GM19025 (cell line): ENCODE data around the gene GTPBP6.
"Not testable (repeated sequence)": the region's sequence is repeated elsewhere in the genome, so short reads cannot be mapped to it uniquely, and the experiment has no call there.

ENCODE experiments used
- ATAC-seq: cut with Tn5 transposase; IDR thresholded peaks from one replicate; pipeline ENCODE4 v1.9.1; 2021; ENCODE audit warnings: mild to moderate bottlenecking, low read depth, moderate library complexity; ENCODE audit not compliant: unreplicated experiment

The GTPBP6 gene

DNA sequence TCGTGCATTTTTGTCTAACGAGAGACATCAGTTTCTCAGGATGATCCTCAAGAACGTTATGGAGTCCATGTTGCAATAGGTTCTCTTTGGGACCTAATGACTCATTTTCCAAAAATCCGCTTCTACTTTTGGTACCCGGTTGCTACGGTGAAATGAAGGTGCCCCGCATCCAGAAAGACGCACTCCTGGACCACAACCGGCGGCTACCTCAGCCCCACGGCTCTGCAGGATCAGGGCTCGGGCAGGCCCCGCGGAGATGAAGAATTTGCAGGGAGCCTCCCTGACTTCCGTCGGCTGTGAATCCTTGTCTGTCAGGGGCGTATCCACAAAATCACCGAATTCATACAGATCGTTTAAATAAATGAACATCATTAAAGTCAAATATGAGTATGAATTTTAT is 15.6 kb downstream of the GTPBP6 start:
- no peak for ATAC-seq

DNA sequence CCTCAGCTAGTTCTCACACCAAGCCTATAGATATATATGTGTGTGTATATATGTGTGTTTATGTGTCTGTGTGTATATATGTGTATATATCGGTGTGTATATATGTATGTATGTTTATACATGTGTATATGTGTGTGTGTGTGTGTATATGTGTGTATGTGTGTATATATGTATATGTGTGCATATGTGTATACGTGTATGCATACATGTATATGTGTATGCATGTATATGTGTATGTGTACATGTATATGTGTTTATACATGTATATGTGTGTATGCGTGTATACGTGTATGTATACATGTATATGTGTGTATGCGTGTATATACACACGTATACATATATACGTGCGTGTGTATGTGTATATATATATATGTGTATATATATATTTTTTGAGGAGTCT is 18.3 kb downstream of the GTPBP6 start:
- no peak for ATAC-seq

DNA sequence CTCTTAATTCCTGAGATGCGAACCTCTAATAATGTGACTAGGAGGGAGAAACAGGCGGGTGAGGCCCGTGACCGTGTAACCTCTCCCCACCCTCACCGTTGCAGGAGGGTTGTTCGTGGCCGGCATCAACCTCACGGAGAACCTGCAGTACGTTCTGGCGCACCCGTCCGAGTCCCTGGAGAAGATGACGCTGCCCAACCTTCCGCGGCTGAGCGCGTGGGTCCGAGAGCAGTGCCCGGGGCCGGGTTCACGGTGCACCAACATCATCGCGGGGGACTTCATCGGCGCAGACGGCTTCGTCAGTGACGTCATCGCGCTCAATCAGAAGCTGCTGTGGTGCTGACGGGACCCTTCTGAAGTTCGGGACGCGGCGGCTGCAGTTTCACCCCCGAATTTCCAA is 19.6 kb downstream of the GTPBP6 start:
- no peak for ATAC-seq

DNA sequence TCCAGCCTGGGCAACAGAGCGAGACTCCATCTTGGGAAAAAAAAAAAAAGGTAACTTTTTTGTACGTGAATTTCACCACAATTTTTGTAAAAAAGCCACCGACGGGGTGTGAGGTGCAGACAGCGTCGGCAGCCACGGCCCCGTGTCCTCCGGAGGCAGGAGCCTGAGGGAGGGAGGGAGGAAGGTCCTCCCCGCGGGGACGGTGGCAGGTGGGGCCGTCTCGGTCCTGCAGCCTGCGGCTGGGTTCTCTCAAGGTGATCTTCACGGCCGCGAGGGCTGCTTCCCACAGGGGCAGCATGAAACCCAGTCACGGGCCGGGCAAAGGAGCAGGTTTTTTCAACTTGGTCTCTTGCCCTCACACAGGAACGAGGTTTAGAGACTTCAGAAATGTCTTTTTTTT is 23.5 kb downstream of the GTPBP6 start:
- ATAC-seq = no peak

DNA sequence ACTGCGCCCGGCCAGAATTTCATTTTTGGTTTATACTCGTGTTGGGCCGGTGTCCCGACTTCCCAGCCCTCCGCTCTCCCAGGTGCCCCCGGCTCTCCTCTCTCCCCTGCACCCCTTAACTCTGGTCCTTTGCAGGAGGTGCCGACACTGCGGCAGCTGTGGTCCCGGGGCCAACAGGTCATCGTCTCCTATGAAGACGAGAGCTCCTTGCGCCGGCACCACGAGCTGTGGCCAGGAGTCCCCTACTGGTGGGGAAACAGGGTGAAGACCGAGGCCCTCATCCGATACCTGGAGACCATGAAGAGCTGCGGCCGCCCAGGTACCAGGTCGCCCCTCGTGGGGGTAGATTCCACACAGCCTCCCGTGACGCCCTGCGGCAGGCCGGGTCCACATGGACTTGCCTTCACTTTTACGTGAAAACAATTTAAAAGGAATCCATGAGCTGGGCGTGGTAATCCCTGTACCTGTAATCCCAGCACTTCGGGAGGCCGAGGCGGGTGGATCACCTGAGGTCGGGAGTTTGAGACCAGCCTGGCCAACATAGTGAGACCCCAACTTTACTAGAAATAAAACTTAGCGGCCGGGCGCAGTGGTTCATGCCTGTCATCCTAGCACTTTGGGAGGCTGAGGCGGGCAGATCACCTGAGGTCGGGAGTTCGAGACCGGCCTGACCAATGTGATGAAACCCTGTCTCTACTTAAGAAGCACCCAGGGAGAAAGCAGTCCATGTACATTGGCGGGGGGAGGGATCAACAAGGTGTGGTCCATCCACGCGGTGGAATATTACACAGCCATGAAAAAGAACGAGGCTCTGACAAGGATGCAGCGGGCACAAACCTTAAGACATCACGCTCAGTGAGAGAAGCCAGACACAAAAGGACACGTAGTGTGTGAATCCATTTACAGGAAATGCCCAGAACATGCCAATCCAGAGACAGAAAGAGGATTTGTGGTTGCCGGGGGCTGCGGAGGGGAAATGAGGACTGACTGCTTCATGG is 25.4 kb downstream of the GTPBP6 start:
- ATAC-seq = no peak

DNA sequence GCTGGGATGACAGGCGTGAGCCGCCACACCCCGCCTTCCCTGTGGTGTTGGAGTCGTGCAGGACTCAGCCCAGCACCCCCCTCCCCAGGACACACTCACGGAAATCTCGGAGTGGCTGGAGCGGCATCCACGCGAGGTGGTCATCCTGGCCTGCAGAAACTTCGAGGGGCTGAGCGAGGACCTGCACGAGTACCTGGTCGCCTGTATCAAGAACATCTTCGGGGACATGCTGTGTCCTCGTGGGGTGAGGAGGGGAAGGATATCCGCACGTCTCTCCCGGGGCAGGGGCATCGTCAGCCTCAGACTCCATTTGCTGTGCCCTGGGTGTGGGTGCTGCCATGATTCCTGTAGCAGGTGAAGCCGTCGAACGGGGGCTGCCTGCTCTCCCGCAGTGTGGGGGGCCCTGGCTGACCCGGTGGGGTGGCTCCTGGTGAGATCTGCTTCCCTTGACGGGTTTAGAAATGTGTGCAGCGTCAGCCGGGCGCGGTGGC is 27.1 kb downstream of the GTPBP6 start:
- no peak for ATAC-seq

DNA sequence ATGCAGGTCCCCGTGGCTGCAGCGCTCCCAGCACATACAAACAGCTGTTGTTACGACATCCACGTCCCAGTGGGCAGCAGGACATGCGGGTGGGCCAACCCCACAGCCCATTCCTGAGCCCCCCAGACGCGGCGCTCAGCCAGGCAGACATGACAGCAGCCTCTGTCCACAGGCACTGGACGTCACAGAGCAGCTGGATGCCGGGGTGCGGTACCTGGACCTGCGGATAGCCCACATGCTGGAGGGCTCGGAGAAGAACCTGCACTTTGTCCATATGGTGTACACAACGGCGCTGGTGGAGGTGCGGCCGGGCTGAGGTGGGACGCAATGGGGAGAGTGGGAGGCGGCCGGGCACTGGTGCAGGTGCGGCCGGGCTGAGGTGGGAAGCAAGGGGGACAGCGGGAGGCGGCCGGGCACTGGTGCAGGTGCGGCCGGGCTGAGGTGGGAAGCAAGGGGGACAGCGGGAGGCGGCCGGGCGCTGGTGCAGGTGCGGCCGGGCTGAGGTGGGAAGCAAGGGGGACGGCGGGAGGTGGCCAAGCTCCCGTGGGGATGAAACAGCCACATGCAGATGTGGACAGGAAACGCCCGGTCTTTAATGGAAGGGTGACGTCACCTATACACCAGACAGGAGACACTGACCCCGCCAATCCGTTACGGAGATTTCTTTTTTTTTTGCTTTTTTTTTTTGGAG is 28.0 kb downstream of the GTPBP6 start:
- ATAC-seq = no peak

DNA sequence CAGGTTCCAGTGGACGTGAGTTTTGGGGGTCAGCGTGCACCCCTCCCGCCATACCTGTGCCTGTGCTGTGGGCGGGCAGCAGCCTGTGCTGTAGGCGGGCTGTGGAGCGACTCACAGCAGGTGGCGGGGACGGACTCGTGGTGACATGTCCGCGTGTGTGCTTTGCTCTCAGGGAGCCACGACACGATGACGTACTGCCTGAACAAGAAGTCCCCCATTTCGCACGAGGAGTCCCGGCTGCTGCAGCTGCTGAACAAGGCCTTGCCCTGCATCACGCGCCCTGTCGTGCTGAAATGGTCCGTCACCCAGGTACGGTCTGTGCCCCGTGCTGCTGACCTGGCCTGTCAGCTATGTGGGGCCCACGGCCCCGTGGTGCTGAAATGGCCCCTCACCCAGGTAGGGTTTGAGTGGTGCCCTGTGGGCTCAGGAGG is 30.0 kb downstream of the GTPBP6 start:
- no peak for ATAC-seq

DNA sequence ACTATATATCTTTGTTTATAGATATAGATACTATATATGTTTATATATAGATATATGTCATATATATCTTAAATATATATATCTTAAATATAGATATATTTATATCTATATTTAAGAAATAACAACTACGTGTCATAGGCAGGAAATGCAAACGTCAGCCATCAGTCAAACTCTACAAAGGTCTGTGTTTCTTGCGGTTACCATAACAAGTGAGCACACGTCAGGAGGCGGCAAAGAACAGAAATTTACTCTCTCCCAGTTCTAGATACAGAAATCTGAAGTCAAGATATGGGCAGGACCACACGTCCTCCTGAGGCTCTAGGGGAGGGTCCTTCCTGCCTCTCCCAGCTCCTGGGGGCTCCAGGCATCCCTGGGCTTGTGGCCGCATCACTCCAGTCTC is 30.9 kb downstream of the GTPBP6 start:
- no peak for ATAC-seq

DNA sequence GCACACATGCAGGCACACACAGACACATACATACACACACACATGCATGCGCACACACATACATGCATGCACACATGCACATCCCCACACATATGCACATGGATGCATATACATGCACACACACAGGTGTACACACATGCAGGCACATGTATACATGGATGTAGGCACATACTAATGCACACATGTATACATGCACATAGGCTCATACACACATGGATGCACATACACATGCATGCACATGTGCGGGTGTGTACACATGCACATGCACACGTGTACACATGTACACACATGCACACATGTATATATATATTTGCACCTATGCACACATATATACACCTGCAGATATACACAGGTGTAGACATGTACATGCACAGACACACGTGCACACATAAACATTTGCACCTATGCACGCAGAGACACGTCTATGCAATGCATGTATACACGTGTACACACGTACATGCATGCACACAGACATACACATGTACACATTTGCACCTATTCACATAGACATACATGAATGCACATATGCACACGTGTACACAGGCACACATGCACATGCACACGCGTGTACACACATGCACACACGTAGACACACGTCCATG is 33.4 kb downstream of the GTPBP6 start:
- ATAC-seq = no peak

DNA sequence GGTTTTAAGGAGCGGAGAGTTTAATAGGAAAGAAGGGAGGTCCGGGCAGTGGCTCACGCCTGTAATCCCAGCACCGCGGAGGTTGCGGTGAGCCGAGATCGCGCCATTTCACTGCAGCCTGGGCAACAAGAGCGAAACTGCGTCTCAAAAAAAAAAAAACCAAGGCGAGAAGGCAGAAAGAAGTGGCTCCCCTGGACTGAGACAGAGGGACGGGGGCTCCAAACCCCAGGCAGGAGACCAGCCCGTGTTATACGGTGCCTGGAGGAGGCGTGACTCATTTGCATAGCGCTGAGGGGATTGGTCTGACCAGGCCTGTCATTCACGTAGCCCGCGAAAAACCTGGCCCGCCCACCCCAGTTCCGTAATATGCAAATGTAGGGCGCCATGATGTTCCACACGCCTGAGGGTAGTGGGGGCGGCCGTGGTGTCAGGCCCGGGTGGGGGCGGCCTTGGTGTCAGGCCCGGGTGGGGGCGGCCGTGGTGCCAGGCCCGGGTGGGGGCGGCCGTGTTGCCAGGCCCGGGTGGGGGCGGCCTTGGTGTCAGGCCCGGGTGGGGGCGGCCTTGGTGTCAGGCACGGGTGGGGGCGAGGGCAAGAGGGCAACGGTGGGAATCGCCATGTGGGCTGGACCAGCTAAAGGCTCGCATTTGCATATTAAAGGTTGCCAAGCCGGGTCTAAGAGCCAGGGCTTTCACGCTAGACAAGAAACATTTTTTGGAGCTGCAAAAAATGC is 35.3 kb downstream of the GTPBP6 start:
- peak; percentile 99 for ATAC-seq

DNA sequence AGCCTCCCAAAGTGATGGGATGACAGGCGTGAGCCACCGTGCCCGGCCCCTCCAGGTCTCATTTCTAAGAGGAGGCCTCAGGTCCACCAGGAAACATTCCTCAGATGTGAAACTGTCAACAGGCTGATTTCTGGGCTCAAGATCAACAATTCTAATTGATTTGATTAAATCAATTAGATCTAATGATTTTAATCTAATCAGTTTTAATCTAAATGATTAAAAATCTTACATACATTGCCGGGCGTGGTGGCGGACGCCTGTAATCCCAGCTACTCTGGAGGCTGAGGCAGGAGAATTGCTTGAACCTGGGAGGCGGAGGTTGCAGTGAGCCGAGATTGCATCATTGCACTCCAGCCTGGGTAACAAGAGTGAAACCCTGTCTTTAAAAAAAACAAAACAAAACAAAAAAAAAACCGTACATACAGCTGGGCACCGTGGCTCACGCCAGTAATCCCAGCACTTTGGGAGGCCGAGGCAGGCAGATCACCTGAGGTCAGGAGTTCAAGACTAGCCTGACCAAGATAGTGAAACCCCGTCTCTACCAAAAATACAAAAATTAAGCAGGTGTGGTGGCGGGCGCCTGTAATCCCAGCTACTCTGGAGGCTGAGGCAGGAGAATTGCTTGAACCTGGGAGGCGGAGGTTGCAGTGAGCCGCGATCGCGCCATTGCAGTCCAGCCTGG is 36.5 kb downstream of the GTPBP6 start:
- ATAC-seq = not testable (repeated sequence)

DNA sequence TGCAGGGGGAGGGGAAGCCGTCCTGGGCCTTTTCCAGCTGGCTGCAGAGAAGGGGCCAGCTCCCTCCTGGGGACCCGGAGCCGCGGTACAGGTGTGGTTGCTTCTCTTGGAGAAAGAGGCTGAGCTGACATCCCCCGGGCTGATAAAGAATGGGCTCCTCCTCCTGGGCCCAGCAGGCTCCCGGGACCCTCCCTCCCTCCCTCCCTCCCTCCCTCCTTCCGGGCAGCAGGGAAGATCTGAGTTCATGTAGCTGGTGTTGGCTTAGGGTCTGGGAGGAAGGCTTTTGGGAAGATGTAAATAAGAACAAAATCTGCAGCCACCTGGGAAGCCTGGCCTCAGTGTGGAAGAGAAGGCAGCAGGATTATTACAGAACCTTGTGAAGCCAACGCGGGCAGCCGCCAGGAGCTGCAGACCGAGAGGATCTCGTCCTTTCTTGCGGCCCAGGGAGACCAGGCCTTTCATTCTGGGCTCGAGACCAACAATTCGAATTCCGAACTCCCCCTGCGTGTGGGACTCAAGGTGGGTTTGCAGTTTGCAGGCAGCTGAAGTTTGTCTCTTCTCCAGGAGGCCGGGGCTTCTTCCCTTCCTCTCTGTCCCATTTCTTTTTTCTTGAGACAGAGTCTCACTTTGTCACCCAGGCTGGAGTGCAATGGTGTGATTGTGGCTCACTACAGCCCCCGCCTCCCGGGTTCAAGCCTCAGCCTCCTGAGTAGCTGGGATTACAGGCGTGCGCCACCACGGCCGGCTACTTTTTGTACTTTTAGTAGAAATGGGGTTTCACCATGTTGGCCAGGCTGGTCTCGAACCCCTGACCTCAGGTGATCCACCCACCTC is 37.2 kb downstream of the GTPBP6 start, which contains the start of gene PLCXD1:
Gene PLCXD1 (plus strand): TSS at position 216 of the 834 bp plus-strand sequence. CDS start 2,807 bp downstream, outside the sequence.
- ATAC-seq = no peak

DNA sequence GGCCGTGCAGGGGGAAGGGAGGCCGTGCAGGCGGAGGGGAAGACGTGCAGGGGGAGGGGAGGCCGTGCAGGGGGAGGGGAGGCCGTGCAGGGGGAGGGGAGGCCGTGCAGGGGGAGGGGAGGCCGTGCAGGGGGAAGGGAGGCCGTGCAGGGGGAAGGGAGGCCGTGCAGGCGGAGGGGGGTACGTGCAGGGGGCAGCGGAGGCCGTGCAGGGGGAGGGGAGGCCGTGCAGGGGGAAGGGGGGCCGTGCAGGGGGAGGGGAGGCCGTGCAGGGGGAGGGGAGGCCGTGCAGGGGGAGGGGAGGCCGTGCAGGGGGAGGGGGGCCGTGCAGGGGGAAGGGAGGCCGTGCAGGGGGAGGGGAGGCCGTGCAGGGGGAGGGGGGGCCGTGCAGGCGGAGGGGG is 37.9 kb downstream of the GTPBP6 start:
- ATAC-seq = not testable (repeated sequence)

DNA sequence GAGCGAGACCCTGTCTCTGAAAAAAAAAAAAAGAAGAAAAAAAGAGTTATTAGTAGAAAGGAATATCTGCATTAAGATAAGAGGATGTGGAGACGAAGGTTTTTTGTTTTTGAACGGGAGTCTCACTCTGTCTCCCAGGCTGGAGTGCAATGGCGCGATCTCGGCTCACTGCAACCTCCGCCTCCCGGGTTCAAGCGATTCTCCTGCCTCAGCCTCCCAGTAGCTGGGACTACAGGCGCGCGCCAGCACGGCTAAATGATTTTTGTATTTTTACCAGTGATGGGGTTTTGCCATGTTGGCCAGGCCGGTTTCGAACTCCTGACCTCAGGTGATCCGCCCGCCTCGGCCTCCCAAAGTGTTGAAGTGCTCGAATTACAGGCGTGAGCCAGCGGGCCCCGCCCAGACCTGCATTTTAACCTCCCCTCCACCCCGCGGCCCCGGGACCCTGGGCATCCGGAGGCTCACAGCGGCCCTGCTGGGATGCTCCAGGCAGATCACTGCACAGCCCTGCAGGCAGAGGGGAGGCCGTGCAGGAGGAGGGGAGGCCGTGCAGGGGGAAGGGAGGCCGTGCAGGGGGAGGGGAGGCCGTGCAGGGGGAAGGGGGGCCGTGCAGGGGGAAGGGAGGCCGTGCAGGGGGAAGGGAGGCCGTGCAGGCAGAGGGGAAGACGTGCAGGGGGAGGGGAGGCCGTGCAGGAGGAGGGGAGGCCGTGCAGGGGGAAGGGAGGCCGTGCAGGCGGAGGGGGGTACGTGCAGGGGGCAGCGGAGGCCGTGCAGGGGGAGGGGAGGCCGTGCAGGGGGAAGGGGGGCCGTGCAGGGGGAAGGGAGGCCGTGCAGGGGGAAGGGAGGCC is 38.6 kb downstream of the GTPBP6 start:
- ATAC-seq = not testable (repeated sequence)

DNA sequence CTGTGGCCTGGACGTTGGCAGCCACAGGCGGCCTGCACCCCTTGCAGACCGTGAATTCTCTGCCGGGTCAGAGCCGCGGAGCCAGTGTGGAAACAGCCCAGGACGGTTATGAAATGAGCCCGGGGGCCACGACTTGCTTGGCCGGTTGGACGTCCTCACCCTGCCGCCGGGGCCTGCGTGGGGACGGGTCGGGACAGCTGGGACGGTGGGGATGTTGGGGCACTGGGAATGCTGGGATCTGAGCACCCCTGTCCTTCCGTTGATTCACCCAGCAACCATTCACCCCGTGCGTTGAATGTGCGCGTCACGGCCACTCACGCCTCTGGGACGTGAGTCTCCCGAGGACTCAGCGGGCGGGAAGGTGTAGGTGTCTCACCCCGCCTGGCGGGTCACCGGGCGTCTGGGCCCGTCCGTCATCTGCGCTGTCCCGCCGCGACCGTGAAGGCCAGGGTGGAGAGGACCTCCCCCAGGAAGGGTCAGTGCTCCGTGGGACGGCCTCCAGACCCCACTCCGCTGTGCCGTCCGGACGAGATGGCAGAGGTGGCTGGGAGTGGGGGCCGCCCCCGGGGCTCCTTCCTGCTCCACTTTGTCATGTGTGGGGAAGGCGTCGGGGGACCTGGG is 41.9 kb downstream of the GTPBP6 start:
- ATAC-seq = peak; percentile 26

DNA sequence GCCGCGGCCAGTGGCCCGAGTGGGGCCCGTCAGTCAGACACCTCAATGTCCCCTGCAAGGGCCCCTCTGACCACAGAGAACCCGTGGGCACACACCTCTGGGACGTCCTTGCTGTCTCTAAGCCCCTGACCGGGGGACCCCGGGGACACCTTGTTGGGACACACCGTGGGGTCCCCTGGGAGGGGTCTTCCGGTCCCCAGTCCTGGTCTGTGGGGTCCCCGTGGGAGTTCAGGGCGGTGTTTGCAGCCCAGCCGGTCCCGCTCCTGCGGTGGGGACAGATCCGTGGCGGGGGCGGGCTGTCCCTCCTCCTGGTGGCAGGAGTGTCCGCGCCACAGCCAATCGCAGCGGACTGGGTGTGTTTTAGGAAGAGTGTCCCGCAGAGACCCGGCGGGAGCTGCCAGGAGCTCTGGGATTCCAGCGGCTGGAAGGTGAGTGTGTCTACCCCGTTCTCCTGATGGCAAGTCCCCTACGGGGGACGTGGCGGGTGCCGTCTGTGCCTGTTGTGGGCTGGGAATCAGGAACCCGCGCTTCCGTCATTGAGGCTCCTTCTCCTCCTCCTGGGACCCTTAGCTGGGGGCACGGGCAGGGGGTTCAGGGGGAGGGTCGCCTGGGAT is 42.5 kb downstream of the GTPBP6 start:
- peak; percentile 82 for ATAC-seq
